Left kidney (tissue), 2 donors: ENCODE measurements around the gene MIOX. TPM values are rescaled to one million over a fixed set of nuclear protein-coding genes. Genes with fewer than 3 reads are reported as not detected.
A peak's percentile ranks its signal among the peaks of the same experiment; 100 is the strongest.
"Not testable (repeated sequence)": the region's sequence is repeated elsewhere in the genome, so short reads cannot be mapped to it uniquely, and the experiment has no call there.

ENCODE experiments used
- DNase-seq: peaks from one replicate; pipeline ENCODE4 v3.0.0-alpha.2; 2013
- polyA plus RNA-seq: library from polyadenylated mRNA; unstranded; fragments of 120-200 nt; gene quantifications from one replicate; pipeline ENCODE4 v1.2.1, GENCODE V29; 2013; ENCODE audit not compliant: insufficient read length

The MIOX gene
- polyA plus RNA-seq, 1 donor = 6.1 TPM

GRCh38 chr22:50529416-50529896, 42.8 kb downstream of the MIOX start:
- no peak for DNase-seq

GRCh38 chr22:50529897-50530579, 43.4 kb downstream of the MIOX start, which contains the start of gene TYMP:
Gene TYMP (minus strand): TSS chr22:50530012. CDS start chr22:50529709, 303 bp downstream.
- DNase-seq = no peak

GRCh38 chr22:50530580-50530876, 43.9 kb downstream of the MIOX start:
- no peak for DNase-seq

GRCh38 chr22:50530877-50531545, 44.4 kb downstream of the MIOX start:
- DNase-seq = peak; percentile 45

GRCh38 chr22:50531546-50531961, 44.9 kb downstream of the MIOX start:
- DNase-seq = no peak

GRCh38 chr22:50531962-50532674, 45.5 kb downstream of the MIOX start:
- no peak for DNase-seq

GRCh38 chr22:50532824-50533796, 46.5 kb downstream of the MIOX start:
- no peak for DNase-seq

GRCh38 chr22:50533856-50534711, 47.4 kb downstream of the MIOX start:
- DNase-seq = not testable (repeated sequence)

GRCh38 chr22:50535113-50535512, 48.5 kb downstream of the MIOX start:
- DNase-seq = no peak

GRCh38 chr22:50536226-50536625, 49.6 kb downstream of the MIOX start:
- DNase-seq = no peak

- no peak for DNase-seq
These were observed 51.1 kb downstream of the MIOX start for GRCh38 chr22:50537765-50538164.

Other genes with a start within 250 kb of the MIOX start
- gene TUBGCP6, start 241.8 kb upstream of the MIOX start, polyA plus RNA-seq = 39.5 TPM
- gene HDAC10, start 235.6 kb upstream of the MIOX start, polyA plus RNA-seq = 21.7 TPM
- 10.5 TPM for gene MAPK12, start 225.2 kb upstream of the MIOX start, polyA plus RNA-seq
- 7.1 TPM for gene MAPK11, start 216.5 kb upstream of the MIOX start, polyA plus RNA-seq
- 191 TPM for gene PLXNB2, start 179.2 kb upstream of the MIOX start, polyA plus RNA-seq
- gene DENND6B, start 159.8 kb upstream of the MIOX start, polyA plus RNA-seq = 13.9 TPM
- 43.0 TPM for gene PPP6R2, start 143.5 kb upstream of the MIOX start, polyA plus RNA-seq
- gene SBF1, start 11.8 kb upstream of the MIOX start, polyA plus RNA-seq = 30.6 TPM
- gene ADM2, start 5.3 kb upstream of the MIOX start, polyA plus RNA-seq = 4.8 TPM
- gene LMF2, start 20.8 kb downstream of the MIOX start, polyA plus RNA-seq = 36.1 TPM
- gene NCAPH2, start 21.4 kb downstream of the MIOX start, polyA plus RNA-seq = 44.1 TPM
- 1.5 TPM for gene SCO2, start 38.7 kb downstream of the MIOX start, polyA plus RNA-seq
- gene TYMP, start 43.2 kb downstream of the MIOX start, polyA plus RNA-seq = 1.0 TPM
- 0.10 TPM for gene KLHDC7B, start 59.0 kb downstream of the MIOX start, polyA plus RNA-seq
- not detected for gene SYCE3, start 76.1 kb downstream of the MIOX start, polyA plus RNA-seq
- gene CPT1B, start 91.6 kb downstream of the MIOX start, polyA plus RNA-seq = 15.9 TPM
- gene CHKB, start 96.0 kb downstream of the MIOX start, polyA plus RNA-seq = 112 TPM
- gene MAPK8IP2, start 113.9 kb downstream of the MIOX start, polyA plus RNA-seq = 0.83 TPM
- gene ARSA, start 141.3 kb downstream of the MIOX start, polyA plus RNA-seq = 15.2 TPM
- gene SHANK3, start 186.0 kb downstream of the MIOX start, polyA plus RNA-seq = 13.6 TPM